Measurements from ENCODE around the gene FGGY.

Gene FGGY

DNA sequence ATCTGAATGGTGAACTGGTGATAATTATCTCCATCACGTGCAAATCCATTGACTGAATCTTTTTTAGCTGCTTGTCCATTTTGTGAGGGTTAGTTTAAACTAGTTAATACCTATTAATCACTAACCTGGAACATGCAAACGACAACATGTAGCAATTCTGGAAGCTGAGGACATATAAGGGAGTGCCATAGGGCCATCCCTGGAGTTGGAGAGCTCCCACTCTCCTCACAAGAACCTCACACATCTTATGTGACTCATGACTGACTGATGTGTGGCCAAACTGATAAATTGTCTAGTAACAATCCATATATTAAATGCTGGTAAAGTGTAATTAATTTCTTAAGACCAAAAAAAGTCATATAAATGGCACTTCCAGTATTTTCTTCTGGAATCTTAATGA, 454.9 kb downstream of the FGGY start:
- DNase-seq = no peak

DNA sequence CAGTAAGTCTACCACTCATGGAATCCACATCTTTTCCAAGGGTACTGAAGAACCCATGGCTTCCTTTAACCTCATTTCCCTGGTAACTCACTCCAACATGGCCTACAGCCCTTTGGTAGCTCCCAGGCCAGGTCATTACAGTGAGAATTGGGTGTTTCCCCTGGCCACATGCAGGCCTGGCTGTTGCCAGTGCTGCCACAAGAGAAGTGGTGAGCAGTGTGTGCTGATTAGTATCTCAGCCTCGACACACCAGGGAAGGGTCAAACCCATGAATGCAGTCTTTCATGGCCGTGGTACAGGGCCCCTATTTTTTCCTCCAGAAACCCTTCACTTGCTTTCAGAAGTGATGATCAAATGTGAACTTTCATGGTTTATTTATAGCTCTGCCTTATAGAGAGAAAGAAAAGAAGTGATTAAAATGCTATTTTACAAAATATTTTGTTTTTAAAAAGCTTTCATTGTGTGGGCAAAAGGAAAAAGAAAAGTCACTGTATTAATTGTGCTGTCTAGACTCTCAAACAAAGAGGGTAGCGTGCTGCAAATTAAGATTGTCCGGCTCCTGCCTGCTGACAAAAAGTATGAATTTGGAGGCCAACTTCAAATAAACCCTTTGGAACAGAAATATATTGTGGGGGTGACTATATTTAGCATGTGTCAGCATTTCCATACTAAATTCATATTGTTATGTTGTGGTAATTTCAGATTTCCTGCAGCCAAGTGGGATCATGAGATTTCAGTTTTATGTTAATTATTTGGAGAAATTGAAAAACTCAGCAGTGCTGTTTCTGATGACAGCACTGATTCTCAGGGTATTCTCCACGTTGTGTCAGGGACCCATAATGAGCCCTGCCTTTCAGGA, 455.9 kb downstream of the FGGY start:
- no peak for DNase-seq

DNA sequence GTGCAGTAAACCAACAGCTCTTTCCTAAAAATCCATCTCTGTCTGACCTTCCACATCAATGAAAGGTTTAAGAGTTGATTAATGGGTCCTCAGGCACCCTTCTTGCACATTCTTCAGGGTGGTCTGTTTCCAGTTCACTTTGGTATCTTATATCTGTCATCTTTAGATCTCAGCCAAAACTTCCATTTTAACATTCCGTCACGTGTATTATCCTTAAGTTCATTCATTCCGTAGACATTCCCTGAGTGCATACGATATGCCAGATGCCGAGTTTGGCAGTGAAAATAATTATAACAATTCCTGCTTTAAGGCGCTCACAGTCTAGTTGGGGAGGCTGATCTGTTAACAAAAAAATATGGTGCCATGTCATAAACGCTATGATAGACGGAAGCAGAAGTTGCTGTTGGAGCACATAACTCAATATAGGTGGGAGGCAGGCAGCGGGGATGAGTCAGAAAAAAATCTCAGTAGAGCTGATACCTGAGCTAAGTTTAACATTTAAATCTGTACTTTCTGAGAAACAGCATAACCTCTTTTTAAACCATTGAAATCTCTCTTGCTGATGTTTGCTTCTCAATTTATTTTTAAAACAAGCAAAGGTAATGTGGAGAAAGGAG, 458.3 kb downstream of the FGGY start:
- no peak for DNase-seq

DNA sequence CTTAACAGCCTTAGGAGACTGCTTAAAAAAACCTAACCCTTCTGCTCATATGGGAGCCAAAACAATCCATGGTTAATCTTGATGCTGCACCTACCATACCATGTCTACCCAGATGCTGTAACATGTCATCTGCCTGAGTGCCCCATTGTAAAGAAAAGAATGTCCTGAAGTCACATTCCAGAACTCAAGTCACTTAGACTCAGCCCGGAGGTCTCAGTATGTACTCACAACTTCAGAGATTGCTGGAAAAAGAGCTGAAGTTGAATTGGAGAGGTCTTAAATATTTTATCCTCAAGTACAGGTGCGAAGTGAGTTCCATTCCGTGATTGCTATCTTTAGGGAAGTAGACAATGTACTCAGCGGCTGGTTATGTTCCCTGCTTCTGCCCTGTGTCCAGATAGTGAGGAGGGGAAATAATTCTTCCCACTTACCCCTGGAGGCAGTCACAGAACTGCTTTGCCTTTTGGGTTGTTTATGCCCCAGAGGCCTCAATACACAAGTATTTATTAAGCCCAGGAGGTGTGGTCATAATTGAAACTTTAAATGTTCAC, 460.4 kb downstream of the FGGY start:
- no peak for DNase-seq

DNA sequence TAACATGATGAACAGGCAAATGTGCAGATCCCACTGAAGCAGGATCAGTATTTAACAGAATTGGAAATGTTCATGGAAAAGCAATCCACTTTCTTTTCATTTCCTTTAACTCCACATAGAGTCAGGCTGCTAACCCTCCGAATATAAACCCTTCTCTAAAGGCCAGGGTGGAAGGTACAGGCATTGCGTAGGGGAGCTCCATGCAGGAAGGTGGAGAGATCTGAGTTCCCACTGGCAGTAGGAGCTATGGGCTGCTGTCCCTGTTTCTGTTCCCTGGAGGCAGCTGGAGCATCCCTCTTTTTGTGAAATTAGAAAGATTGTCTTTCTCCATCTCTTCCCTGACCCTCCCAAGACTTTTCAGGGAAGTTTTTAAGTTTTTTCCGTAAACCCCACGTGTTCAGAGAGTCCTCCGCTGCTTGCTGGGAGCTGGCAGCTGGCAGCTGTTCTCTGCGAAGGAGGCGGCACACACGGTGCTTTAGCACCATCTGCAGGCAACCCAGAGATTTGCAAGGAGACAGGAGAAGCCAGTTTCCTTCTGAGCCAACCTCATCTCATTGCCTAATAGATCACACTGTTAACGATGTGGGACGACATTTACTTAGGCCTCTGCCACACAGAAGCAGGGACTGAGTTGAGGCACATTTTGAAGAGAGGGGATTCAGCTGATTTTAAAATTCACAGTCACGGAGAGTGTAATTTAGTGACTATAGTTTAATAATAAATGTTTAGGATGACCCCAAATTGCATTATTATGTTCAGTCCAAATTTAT, 462.4 kb downstream of the FGGY start:
- DNase-seq = peak; percentile 62

GRCh38 chr1:59761443-59761842, 464.5 kb downstream of the FGGY start:
- no peak for DNase-seq

- no peak for DNase-seq
Measured at GRCh38 chr1:59763418-59763817, 466.5 kb downstream of the FGGY start.

DNA sequence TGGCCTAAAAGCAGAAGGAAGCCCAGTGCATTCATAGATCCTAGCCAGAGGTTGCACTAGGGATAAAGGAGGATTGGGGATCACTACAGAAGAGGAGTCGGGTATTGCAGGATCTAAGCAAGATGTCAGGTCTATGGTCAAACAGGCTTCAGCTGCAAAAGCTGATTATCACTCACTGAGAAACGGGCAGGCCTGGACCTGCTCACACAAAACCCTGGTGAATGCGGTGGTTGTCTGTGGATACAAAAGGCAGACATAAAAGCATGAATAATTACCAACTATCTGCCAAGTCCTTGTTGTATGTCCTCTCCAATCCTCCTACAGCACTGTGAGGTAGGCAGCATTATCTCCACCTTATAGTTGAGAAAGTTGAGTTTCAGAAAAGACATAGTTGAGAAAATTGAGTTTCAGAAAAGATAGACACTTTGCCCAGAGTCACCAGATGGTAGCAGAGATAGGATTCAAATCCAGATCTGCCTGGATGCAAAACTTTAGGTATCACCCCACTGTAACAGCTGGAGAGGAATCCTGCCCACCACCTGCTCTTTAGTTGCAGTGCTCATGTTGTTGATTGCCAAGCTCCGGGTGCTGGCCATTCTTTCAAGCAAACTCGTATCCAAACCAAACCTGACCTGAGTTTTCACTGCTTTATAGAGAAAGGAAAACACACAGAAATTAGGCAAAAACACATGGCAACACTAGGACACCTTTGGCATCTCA, 468.3 kb downstream of the FGGY start:
- no peak for DNase-seq

DNA sequence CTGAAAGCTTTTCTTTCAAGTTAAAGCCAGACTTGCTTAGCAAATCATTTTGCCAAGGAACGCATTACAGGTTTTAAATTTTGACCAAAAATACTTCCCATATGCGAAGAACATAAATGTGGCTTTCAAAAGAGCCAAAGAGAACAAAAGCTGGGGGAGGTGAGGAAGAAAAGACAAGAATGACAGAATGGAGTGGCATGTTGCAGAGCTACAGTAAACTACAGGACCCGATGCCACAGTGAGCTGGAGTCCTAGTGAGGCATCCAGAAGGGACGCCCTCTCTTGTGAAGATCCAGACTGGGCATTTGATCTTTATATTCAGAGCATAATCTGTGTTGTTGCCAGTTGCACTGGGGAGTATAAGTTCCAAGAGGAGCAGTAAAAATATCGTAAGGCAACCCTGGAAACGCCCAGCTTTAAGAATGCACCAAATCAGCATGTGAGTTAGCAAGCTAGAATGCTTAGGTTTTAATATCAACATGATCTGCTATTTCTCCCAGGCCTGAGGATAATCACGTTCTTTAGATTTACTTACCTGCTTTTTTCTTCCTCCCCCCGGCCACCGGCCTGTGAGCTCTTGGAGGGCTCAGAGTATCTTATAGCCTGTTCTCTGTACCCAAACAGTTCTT, 469.4 kb downstream of the FGGY start:
- no peak for DNase-seq

DNA sequence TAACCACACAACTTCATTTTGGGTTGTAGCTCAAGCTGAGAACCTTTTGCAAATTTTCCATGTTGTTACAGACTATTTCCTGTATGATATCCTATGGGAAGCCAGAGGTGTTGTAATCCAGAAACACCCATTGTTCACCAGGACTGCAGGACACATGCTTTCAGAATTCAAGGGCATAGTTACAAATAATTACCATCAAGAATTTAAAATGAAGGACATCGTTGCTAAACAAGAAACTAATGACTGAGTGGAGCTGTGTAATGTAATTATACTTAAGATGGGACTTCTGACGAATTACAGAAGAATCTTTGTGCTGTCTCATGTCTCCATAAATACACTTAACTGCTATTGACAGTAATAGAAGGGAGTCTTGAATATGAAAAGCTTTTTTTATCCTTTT, 470.2 kb downstream of the FGGY start:
- DNase-seq = no peak

- DNase-seq = no peak
Measured at GRCh38 chr1:59768792-59769735, 472.2 kb downstream of the FGGY start.

- no peak for DNase-seq
Measured at GRCh38 chr1:59769736-59770095, 472.8 kb downstream of the FGGY start.

DNA sequence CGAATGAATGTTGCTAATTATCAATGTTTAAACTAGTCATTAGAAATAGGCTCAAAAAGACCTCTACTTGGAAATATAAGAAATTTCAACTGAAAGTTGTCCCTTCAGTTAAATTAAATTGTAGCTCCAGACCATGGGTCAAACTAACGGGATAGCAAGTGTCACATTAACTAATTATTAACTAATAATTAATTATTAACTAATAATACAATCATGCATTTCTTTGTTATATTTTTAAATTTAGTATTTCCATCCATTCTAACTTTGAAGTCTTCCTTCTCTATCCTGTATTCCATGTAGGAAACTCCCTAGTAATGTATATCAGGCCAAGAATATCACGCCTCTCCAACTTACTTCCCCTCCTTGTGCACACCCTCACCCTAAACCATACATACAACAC, 474.5 kb downstream of the FGGY start:
- DNase-seq = no peak

- DNase-seq = no peak
Measured at GRCh38 chr1:59775480-59775879, 478.6 kb downstream of the FGGY start.

DNA sequence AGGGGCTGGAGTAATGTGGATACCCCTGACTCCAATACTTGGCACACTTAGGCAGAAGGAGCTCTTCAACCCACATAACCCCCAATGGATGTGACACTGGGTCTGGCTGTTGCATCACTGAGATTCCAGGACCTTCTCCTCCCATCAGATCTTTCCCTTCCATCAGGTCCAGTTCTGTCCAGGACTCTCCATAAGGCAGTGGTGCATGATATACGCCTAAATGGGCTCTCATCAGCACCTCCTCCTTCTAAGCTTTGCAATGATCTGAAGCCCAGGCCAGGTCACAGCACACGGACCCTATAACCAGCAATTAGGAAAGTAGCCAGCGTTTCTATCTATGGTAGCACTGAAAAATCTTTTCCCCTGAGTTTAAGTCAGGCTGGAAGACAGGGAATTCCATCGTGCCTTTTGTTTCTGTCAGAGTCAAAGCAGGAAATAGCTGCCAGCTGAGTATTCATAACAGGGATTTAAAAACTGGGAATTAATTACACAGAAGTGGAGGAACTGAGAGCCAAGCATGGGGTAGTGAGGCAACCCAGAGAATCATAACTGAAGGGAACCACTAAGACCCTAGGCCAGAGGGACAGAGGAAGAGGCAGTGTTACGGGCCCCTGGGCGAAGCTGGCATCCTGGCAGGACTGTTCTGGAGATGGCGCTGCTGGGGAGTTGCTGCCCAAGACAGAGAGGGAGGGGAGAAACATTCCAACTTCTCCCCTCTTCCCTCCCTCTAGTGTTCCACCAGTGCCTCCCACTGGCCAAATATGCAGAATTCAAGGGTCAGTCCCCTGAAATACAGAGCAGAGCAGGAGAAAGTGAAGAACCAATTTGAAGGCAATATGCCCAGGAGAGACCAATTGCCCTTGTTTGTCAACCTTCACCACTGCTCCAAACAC, 480.3 kb downstream of the FGGY start:
- DNase-seq = peak; percentile 43

DNA sequence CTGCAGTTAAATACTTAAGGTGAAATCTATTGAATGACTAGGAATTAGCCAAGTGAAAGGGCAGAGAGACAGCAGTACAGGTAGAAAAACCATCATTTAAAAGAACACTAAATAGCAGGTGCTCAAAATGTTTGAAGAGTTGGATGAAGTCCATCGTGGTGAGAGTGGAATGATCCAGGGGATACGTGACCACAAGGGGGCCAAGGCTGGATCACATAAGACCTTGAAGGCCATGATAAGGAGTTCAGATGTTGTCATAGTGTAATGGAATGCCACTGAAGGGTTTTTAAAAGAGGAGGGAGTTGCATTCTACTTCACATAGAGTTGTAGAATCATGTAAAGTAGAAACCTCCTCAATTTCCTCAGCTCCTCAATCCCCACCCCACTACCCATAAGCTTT, 483.1 kb downstream of the FGGY start:
- DNase-seq = peak; percentile 4

DNA sequence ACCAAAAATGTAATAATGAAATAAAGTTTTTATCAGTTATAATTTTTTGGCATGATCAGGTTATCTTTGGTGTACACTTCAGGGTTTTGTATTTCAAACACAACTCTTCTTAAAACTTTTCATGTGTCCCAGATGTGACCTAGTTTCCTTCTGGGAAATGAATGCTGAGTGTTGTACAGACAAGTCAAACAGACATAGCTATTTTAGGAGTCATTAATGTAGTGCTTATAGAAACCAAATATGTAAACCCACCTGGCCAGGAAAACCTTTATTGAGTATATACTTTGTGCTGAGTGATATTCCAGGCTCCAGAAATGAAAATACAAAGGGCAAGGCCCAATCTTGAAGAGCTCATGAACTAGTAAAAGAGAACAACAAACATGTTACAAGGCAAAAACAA, 491.9 kb downstream of the FGGY start:
- no peak for DNase-seq

DNA sequence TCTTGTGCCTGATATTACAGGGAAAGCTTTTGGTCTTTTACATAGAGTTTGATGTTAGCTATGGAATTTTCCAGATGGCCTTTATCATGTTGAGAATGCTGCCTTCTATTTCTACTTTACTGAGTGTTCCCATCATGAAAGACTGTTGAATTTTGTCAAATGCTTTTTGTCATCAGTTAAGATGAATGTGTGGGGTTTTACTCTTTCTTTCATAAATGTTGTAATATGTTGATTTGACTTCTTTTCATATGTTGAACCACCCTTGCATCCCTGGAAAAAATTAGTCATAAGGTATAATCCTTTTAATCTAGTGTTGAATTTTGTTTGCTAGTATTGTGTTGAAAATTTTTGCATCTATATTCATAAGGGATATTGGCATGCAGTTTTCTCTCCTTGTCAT, 501.7 kb downstream of the FGGY start:
- no peak for DNase-seq

DNA sequence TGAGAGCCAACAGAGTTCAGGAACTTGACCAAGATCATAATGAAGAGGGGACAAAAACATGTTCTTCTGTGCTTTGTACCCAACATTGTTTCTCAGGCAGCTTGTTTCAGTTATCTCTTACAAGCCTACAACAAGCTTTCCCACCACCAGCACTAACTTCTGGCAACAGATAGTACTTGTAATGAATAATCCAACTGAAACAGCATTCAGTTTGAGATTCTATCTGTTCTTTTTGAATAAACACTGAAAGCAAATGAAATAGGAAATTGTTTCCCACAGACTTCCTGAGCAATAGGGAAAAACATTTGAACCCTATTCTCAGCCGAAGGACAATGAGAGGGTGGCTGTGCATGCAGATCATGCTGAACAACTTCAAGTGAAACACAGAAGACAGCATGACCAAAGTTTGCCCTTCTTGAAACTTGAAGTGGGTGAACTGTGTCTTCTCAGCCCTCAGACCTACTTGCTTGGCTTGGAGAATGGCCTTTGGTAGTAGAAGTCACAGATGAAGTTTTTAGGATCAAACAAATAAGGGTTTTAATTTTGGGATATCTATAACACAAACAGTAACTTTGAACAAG, 506.7 kb downstream of the FGGY start:
- DNase-seq = no peak

GRCh38 chr1:59804301-59804700, 507.4 kb downstream of the FGGY start:
- no peak for DNase-seq
